GM12878 (cell line): ENCODE data around the gene AGBL3. TPM values are rescaled to one million over a fixed set of nuclear protein-coding genes. Genes with fewer than 3 reads are reported as not detected.
A peak's percentile ranks its signal among the peaks of the same experiment; 100 is the strongest.

Experiments used
- ATAC-seq: fragments of 200-7000 bp; cut with Tn5 transposase; 3 replicates; pipeline ENCODE4 v1.9.1; 2020; ENCODE audit warnings: mild to moderate bottlenecking, moderate library complexity
- BruUV-seq: library from RNA; stranded (reverse); fragments of 400-500 nt; replicated peaks from 2 replicates; lab custom pipeline; 2021; lab: Mats Ljungman, UMichigan
- CTCF ChIA-PET: fragments of 300-600 bp; sonication (Branson Sonifier 250); formaldehyde crosslinking; extraction: SDS; loops from one replicate; lab custom pipeline; 2021; ENCODE audit warnings: inconsistent platforms; lab: Yijun Ruan, JAX
- POLR2A ChIA-PET: fragments of 350-600 bp; formaldehyde crosslinking; extraction: SDS; loops from one replicate; lab custom pipeline; 2021; ENCODE audit warnings: inconsistent platforms; lab: Charles Lee
- RAD21 ChIA-PET: fragments of 300-600 bp; sonication (Branson Sonifier 250); formaldehyde crosslinking; loops from one replicate; lab custom pipeline; 2023; ENCODE audit warnings: antibody characterized with exemption; ENCODE audit not compliant: unreplicated experiment; lab: Charles Lee
- SMC1A ChIA-PET: fragments of 300-600 bp; sonication (Branson Sonifier 250); formaldehyde crosslinking; loops from one replicate; lab custom pipeline; 2023; ENCODE audit not compliant: unreplicated experiment, uncharacterized antibody; lab: Charles Lee
- DNase-seq: peaks from one replicate; pipeline ENCODE4 v3.0.0-alpha.2; 2011; ENCODE audit warnings: low read depth, low spot score
- FAIRE-seq: peaks from 3 replicates; lab custom pipeline; 2011; peaks lifted over from hg19 to GRCh38; lab: Jason Lieb, UNC
- H2AFZ ChIP-seq: 2 replicates; pipeline ENCODE4 v1.6.0; 2011; ENCODE audit warnings: low read depth, low read length, control low read depth; ENCODE audit not compliant: control insufficient read depth
- H3K27ac ChIP-seq: 2 replicates; pipeline ENCODE4 v1.5.1; 2011; ENCODE audit warnings: control low read depth; ENCODE audit not compliant: control insufficient read depth, insufficient read depth
- H3K27me3 ChIP-seq, 2 experiments: replicated peaks in 1 of 2; 2 replicates each; pipeline versions ENCODE4 v1.6.0 to v1.6.1; 2011; ENCODE audit warnings: low read length in 1 of 2; ENCODE audit not compliant: control insufficient read depth in 2 of 2, insufficient read depth in 2 of 2
- H3K36me3 ChIP-seq, 2 experiments: 2 replicates each; pipeline ENCODE4 v1.5.1; 2011; ENCODE audit warnings: low read length in 1 of 2; ENCODE audit not compliant: control insufficient read depth in 2 of 2, insufficient read depth in 2 of 2
- H3K4me1 ChIP-seq: 2 replicates; pipeline ENCODE4 v1.6.1; 2011; ENCODE audit warnings: mild to moderate bottlenecking, low read length, moderate library complexity, mixed read lengths; ENCODE audit not compliant: control insufficient read depth, insufficient read depth
- H3K4me2 ChIP-seq: 2 replicates; pipeline ENCODE4 v1.6.0; 2011; ENCODE audit warnings: control low read depth; ENCODE audit not compliant: control insufficient read depth, insufficient read depth
- H3K4me3 ChIP-seq: fragments of 200-600 bp; sonication (generic); 2 replicates; pipeline ENCODE4 v1.5.1; 2016
- H3K79me2 ChIP-seq: 2 replicates; pipeline ENCODE4 v1.6.0; 2011; ENCODE audit warnings: low read length; ENCODE audit not compliant: control insufficient read depth, insufficient read depth
- H3K9ac ChIP-seq: 2 replicates; pipeline ENCODE4 v1.8.0; 2011; ENCODE audit warnings: low read length, control low read depth, mixed read lengths; ENCODE audit not compliant: control insufficient read depth, insufficient read depth
- H3K9me3 ChIP-seq: replicated peaks from 3 replicates; pipeline ENCODE4 v1.5.1; 2011; ENCODE audit warnings: mild to moderate bottlenecking, low read length; ENCODE audit not compliant: control insufficient read depth, insufficient read depth
- H4K20me1 ChIP-seq: 2 replicates; pipeline ENCODE4 v1.6.0; 2011; ENCODE audit not compliant: control insufficient read depth, insufficient read depth
- EGR1 ChIP-seq, 2 experiments: IDR thresholded peaks; 1 replicate in 1 of 2; 2 replicates in 1 of 2; pipeline ENCODE4 v1.6.1; 2011 to 2012; ENCODE audit warnings: low read depth in 2 of 2, low read length in 2 of 2, borderline replicate concordance in 1 of 2, mild to moderate bottlenecking in 1 of 2, moderate library complexity in 1 of 2
- KLF5 ChIP-seq: fragments of 450-650 bp; IDR thresholded peaks from 2 replicates; pipeline ENCODE4 v1.6.1; 2014; ENCODE audit warnings: mild to moderate bottlenecking; ENCODE audit not compliant: partially characterized antibody
- NFYB ChIP-seq: IDR thresholded peaks from 2 replicates; pipeline ENCODE4 v1.6.1; 2011; ENCODE audit warnings: low read depth, mild to moderate bottlenecking, low read length, improper control_type of control experiment, moderate library complexity; ENCODE audit not compliant: insufficient read depth
- NR2C2 ChIP-seq: IDR thresholded peaks from 2 replicates; pipeline ENCODE4 v1.6.1; 2011; ENCODE audit warnings: borderline replicate concordance, low read depth; ENCODE audit not compliant: control insufficient read depth, insufficient read length
- POLR2AphosphoS5 ChIP-seq: IDR thresholded peaks from 2 replicates; pipeline ENCODE4 v1.6.1; 2011; ENCODE audit warnings: mild to moderate bottlenecking, low read length, inconsistent platforms
- YBX1 ChIP-seq: fragments of 450-650 bp; IDR thresholded peaks from 2 replicates; pipeline ENCODE4 v1.6.1; 2016; ENCODE audit warnings: antibody characterized with exemption
- ZNF24 ChIP-seq: fragments of 450-650 bp; IDR thresholded peaks from 2 replicates; pipeline ENCODE4 v1.6.1; 2017; ENCODE audit warnings: antibody characterized with exemption, mild to moderate bottlenecking
- WGBS: methylation state at CpG from one replicate; pipeline ENCODE4 v1.1.6; 2016; ENCODE audit warnings: low lambda C conversion rate; ENCODE audit not compliant: insufficient replicate concordance, insufficient coverage; ENCODE audit errors: missing lambda C conversion rate; 5-methylcytosine and 5-hydroxymethylcytosine counted together
- in situ Hi-C: fragments of 300-500 bp; cut with MboI; formaldehyde crosslinking; loops from 9 replicates; pipeline ENCODE4 v1.14.3; 2018; ENCODE audit warnings: mixed read lengths
- intact Hi-C: fragments of 100-400 bp; cut with micrococcal nuclease; formaldehyde crosslinking; loops from one replicate; pipeline ENCODE4 v1.14.2; 2022; ENCODE audit not compliant: unreplicated experiment
- polyA plus RNA-seq, 11 experiments: library from polyadenylated mRNA; depleted of rRNA in 4 of 11; unstranded in 6 of 11; stranded (reverse) in 5 of 11; fragments of >200 nt; fragmentation: Nextera tagmentation in 4 of 11; fragmentation: Illumina TruSeq in 1 of 11; extraction: Ambion mirVana in 4 of 11; extraction: Trizol in 1 of 11; gene quantifications; 1 replicate in 1 of 11; 2 replicates in 10 of 11; pipeline versions ENCODE4 v1.2.1 to v1.2.3, GENCODE V29; 2011 to 2016; ENCODE audit warnings: inconsistent platforms in 2 of 11, missing spikeins in 2 of 11, low read depth in 1 of 11
- total RNA-seq, 4 experiments: library from RNA; depleted of rRNA in 3 of 4; stranded (reverse); fragments of >200 nt in 3 of 4; fragmentation: Illumina TruSeq in 1 of 4; extraction: Trizol in 1 of 4; gene quantifications; 2 replicates each; pipeline versions ENCODE4 v1.2.1 to v1.2.3, GENCODE V29; 2013 to 2021

The AGBL3 gene
- total and polyA plus RNA-seq, 10 of the 15 experiments (the other 5 are each of a cell fraction or from before 2014, with no cell fraction given): 0.82 to 12.4 (median 3.7) TPM

DNA sequence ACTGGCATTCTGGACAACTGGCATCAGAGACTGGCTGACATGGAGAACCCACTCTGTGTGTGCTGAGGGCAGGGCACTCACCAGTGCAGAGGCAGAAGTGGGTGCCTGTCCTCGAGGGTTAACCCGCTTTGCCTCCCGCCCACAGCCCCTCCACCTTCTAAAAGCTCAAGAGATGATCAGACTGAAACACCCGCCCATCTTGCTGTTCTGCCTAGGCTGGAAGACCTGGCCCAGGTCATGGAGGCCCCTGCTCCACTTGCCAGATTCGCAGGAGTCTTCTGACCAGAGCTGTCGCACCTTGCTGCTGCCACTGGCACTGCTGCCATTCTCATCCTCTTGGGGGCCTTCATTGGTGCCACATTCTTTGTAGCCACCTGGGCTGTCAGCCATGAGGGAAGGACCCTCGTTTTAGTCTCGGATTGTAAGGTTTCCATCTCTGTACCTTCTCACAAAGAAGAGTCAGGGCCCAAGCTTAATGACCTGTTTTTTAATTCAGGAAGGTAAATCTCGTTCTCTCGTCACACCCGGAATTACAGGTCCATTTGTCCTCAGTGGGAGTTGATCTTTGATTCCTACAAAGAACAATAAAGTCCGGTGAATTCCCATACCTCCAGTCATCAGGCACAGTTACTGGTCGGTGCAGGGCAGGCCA, 182.3 kb downstream of the AGBL3 start:
- H3K79me2 ChIP-seq: peaks cover 61% of the 10 kb centered on the region
- 70% methylated on average over 13 of the region's 13 CpGs for WGBS
- H3K4me2 ChIP-seq: peak overlapping the region; percentile 99
- H2AFZ ChIP-seq: no peak overlapping the region
- TF ChIP-seq YBX1 (no peak), NR2C2 (no peak), EGR1 (IDR thresholded peaks at IDR 0.05; ENCODE audit: borderline replicate concordance in 1 of 2, low read depth in 2 of 2, low read length in 2 of 2) (0 out of 3 replicates have a peak, but pooled peaks of 1 of the 2 experiments have one; percentile 19), POLR2AphosphoS5 (no peak), NFYB (no peak), ZNF24 (no peak), KLF5 (no peak)
- peak overlapping the region; percentile 73 for H3K9ac ChIP-seq
- no peaks in the 10 kb centered on the region for H3K27me3 ChIP-seq
- DNase-seq (no peak), ATAC-seq (no peak), FAIRE-seq (no peak)
- peaks cover 35 to 36% of the 10 kb centered on the region in 2 experiments for H3K36me3 ChIP-seq
- in situ Hi-C loops (loop anchor here (5.0 to 10.0 kb wide), 2 partner anchors 176 to 524 kb away; partner anchors contain the start of gene BPGM), intact Hi-C loops (loop anchor here (1.0 kb wide), 1 partner anchor 175 kb away; no protein-coding TSS in a partner anchor)
- H3K27ac ChIP-seq: peak overlapping the region; percentile 96
- CTCF ChIA-PET: interaction anchor here (0.6 to 12.2 kb wide), 25 partner anchors 8 to 535 kb away, joined by 3 to 157 read pairs (median 5); partner anchors contain the start of genes AGBL3, BPGM, TMEM140 and WDR91
- H3K4me1 ChIP-seq: peaks cover 24% of the 10 kb centered on the region
- H3K9me3 ChIP-seq: no peaks in the 10 kb centered on the region; the same call in 2 of the 3 replicates
- H3K4me3 ChIP-seq: peak overlapping the region; percentile 84
- no TSS peak for BruUV-seq
- no peaks in the 10 kb centered on the region; the same call in 1 of the 2 replicates for H4K20me1 ChIP-seq
- RAD21 ChIA-PET: interaction anchor here (0.6 to 11.6 kb wide), 19 partner anchors 8 to 444 kb away, joined by 3 to 151 read pairs (median 6); partner anchors contain the start of genes AGBL3, TMEM140 and WDR91
- SMC1A ChIA-PET: interaction anchor here (0.9 to 13.1 kb wide), 25 partner anchors 8 to 534 kb away, joined by 3 to 158 read pairs (median 5); partner anchors contain the start of genes AGBL3, BPGM, TMEM140 and WDR91
- POLR2A ChIA-PET: interaction anchor here (0.9 to 15.9 kb wide), 9 partner anchors 8 to 181 kb away, joined by 3 to 169 read pairs (median 26); partner anchors contain the start of genes AGBL3, TMEM140 and WDR91
